ENCODE measurements around the gene KIAA1217. TPM values are rescaled to one million over a fixed set of nuclear protein-coding genes. Genes with fewer than 3 reads are reported as not detected.
"Not testable (repeated sequence)": the region's sequence is repeated elsewhere in the genome, so short reads cannot be mapped to it uniquely, and the experiment has no call there.

KIAA1217 gene
- total and polyA plus RNA-seq, 9 donors: 18.8 to 39.7 (median 21.8) TPM

DNA sequence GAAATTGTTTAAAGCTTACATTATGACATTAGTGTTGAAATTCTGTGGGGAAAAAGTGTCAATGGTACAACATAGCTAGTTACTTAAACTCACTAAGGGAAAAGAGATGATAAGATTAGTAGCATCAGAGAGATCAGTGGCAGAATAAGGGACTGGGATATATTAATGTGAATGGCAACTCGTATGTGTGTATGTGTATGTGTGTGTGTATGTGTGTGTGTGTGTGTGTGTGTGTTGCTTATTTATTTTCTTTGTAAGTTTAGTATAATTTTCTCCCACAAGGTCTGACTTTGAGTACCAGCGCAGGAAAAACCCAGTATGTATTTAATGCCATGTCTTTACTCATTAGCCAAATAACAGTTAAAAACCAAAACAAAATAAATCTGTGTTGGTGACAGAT lies 258.7 kb downstream of the KIAA1217 start:
- Histone ChIP-seq H3K4me1 (ENCODE audit: control insufficient read depth, insufficient read depth, low read length) (peaks cover 20% of the 10 kb centered on the region), H3K4me3 (ENCODE audit: low read length) (no peak overlapping the region), H3K27ac (ENCODE audit: low read length) (no peak overlapping the region), H3K9me3 (replicated peaks; ENCODE audit: control insufficient read depth, low read depth, low read length) (no peaks in the 10 kb centered on the region), H3K36me3 (ENCODE audit: control insufficient read depth, insufficient read depth, low read length) (no peaks in the 10 kb centered on the region), H3K27me3 (ENCODE audit: control insufficient read depth, insufficient read depth, low read length) (no peaks in the 10 kb centered on the region)
- no peak for DNase-seq
- no CpG with 5 or more reads among the region's 2 CpGs for WGBS (ENCODE audit: insufficient coverage)

DNA sequence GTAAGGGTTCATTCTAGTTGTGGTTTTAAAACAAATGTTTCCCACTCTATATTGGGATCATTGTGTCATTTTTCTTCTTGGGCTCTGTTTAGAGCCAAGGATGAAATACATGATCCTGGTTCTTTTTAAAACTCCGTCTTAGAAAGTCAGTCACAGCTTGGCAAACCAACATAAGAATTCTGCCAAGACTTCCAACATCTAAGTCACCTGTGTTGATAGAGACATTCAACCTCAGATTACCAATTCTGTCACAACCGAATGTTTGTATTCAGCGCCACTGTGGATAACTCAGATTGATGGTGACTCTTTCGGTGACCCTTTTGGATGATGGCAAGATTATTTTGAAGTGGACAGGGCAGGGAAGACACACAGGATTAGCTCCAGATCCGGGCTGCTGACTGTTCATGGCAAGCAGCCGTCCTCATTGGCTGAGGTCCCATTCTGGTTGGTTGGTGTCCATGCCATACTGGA lies 259.4 kb downstream of the KIAA1217 start:
- H3K4me1 ChIP-seq (ENCODE audit: control insufficient read depth, insufficient read depth, low read length): peaks cover 15% of the 10 kb centered on the region
- no peaks in the 10 kb centered on the region for H3K9me3 ChIP-seq (replicated peaks; ENCODE audit: control insufficient read depth, low read depth, low read length)
- no peak overlapping the region for H3K27ac ChIP-seq (ENCODE audit: low read length)
- 51% methylated on average over 3 of the region's 6 CpGs for whole genome bisulfite sequencing (ENCODE audit: insufficient coverage)
- DNase-seq: peak; percentile 18
- no peaks in the 10 kb centered on the region for H3K27me3 ChIP-seq (ENCODE audit: control insufficient read depth, insufficient read depth, low read length)
- no peak overlapping the region for H3K4me3 ChIP-seq (ENCODE audit: low read length)
- H3K36me3 ChIP-seq (ENCODE audit: control insufficient read depth, insufficient read depth, low read length): peaks cover 2% of the 10 kb centered on the region

DNA sequence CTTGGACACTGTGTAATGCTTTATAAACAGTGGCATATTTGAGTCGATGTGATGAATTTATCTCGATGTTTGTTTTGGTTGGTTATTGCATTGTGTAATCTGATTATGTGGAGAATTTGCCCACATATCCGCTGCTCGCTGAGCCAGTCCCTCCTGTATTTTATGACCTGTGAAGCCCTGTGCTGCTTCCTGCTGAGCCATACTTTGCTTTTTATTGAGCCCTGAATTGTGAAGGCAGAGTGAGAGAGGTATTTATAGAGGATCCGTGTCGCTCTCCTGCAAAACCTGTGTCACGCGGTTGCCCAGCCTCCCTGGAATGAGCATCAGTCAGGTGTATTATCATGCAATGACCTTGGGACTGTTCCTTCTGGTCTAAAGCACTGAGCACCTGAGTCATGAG lies 261.1 kb downstream of the KIAA1217 start:
- Histone ChIP-seq H3K36me3 (ENCODE audit: control insufficient read depth, insufficient read depth, low read length) (peaks cover 11% of the 10 kb centered on the region), H3K27me3 (ENCODE audit: control insufficient read depth, insufficient read depth, low read length) (no peaks in the 10 kb centered on the region), H3K9me3 (replicated peaks; ENCODE audit: control insufficient read depth, low read depth, low read length) (no peaks in the 10 kb centered on the region), H3K4me3 (ENCODE audit: low read length) (no peak overlapping the region), H3K27ac (ENCODE audit: low read length) (no peak overlapping the region), H3K4me1 (ENCODE audit: control insufficient read depth, insufficient read depth, low read length) (peaks cover 4% of the 10 kb centered on the region)
- WGBS (ENCODE audit: insufficient coverage): 43% methylated on average over 6 of the region's 8 CpGs
- no peak for DNase-seq

DNA sequence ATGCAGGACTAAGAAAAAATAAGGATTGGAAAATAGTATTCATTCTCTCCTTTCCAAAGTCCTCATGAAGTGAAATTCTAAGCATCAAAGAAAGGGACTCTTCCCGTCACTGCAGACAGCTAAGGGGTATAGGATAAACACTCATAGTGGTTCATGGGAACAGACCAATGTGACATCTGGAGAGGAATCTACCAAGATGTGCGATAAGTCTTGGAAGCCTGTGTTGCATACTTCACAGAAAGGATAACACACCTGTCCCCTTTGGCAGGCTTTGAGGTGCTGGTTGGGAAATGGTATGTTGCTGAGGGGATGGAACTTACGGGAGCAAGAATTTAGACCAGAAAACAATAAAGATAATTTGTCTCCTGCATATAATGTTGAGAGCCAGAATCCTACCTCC lies 266.7 kb downstream of the KIAA1217 start:
- 100% methylated on average over 2 of the region's 3 CpGs for WGBS (ENCODE audit: insufficient coverage)

DNA sequence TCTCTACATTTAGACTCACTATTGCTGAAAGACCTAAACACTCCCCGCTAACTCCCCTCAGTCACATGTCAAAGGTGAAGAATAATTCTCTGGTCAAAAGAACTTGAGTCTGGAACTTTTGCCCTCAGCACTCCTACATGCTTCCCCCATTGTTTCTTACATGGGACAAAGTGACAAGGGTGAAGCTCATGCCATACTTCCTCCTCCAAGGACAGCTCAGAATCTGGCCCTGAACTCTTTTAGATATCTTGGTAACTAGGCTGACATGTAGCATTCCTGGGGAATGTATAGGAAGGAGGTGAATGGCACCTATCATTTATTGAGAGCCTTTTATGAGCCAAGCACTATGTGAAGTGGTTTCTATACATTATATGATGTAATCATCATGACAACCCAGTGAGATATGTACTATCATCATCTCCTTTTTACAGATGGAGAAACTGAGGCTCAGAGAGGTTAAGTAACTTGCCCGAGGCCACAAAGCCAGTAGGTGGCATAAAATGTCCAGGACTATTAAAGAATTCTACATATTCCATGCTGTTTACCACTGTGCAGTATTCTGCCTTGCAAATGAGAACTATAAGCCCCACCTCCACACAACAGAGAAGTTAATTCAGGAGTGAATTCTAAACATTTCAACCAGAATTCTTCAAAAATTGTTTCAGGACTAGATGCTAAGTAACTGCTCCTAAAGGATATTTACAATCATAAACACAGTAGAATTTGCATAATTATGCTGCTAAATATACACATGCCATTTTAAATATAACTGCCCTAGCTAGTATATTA lies 268.2 kb downstream of the KIAA1217 start:
- H3K27me3 ChIP-seq (ENCODE audit: control insufficient read depth, insufficient read depth, low read length): no peaks in the 10 kb centered on the region
- H3K9me3 ChIP-seq (replicated peaks; ENCODE audit: control insufficient read depth, low read depth, low read length): peaks cover 3% of the 10 kb centered on the region
- H3K27ac ChIP-seq (ENCODE audit: low read length): no peak overlapping the region
- DNase-seq: no peak
- no peak overlapping the region for H3K4me3 ChIP-seq (ENCODE audit: low read length)
- 100% methylated on average over 1 of the region's 2 CpGs for WGBS (ENCODE audit: insufficient coverage)
- H3K4me1 ChIP-seq (ENCODE audit: control insufficient read depth, insufficient read depth, low read length): no peaks in the 10 kb centered on the region
- peaks cover 11% of the 10 kb centered on the region for H3K36me3 ChIP-seq (ENCODE audit: control insufficient read depth, insufficient read depth, low read length)

More for the DNA sequence above, 266.7 kb downstream of the KIAA1217 start:
- H3K27me3 ChIP-seq (ENCODE audit: control insufficient read depth, insufficient read depth, low read length): no peaks in the 10 kb centered on the region
- H3K4me1 ChIP-seq (ENCODE audit: control insufficient read depth, insufficient read depth, low read length): no peaks in the 10 kb centered on the region
- H3K27ac ChIP-seq (ENCODE audit: low read length): no peak overlapping the region
- no peak for DNase-seq
- peaks cover 3% of the 10 kb centered on the region for H3K9me3 ChIP-seq (replicated peaks; ENCODE audit: control insufficient read depth, low read depth, low read length)
- H3K36me3 ChIP-seq (ENCODE audit: control insufficient read depth, insufficient read depth, low read length): peaks cover 11% of the 10 kb centered on the region
- H3K4me3 ChIP-seq (ENCODE audit: low read length): no peak overlapping the region

DNA sequence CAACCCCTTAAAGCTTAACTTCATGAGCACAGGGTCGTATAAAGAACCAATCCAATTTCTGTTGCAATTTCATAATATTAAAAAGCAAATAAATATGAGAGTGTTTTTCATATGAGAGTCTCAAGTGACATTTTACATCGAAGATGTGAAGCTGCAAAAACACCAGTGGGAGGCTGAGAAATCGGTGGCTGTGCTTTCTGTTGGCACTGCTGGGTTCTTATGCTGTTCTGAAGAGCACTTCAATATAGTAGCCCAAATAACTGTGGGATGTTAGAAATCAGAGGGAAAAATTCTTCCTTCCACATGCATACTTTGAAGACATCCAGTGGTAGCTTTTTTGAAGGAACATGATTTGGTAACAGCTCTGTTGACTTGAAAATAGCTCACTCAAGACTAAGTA lies 269.0 kb downstream of the KIAA1217 start:
- WGBS (ENCODE audit: insufficient coverage): no CpG with 5 or more reads among the region's 3 CpGs
- H3K36me3 ChIP-seq (ENCODE audit: control insufficient read depth, insufficient read depth, low read length): peaks cover 11% of the 10 kb centered on the region
- H3K4me3 ChIP-seq (ENCODE audit: low read length): no peak overlapping the region

DNA sequence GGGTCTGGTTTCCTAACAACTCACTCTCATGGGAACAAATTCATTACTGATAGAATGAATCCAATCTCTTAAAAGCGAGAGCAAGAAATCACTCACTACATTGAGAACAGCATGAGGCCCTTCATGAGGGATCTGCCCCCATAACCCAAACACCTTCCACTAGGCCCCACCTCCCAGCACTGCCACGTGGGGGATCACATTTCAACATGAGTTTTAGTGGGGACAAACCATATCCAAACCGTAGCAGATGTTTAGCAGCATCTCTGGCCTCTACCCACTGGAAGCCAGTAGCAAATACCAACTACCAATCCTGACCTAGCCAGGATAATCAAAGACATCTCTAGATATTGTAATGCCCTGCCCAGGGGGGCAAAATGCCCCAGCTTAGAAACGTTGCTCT lies 270.9 kb downstream of the KIAA1217 start:
- Histone ChIP-seq H3K9me3 (replicated peaks; ENCODE audit: control insufficient read depth, low read depth, low read length) (peaks cover 3% of the 10 kb centered on the region), H3K27ac (ENCODE audit: low read length) (no peak overlapping the region)
- no CpG with 5 or more reads among the region's 4 CpGs for WGBS (ENCODE audit: insufficient coverage)

More for the DNA sequence above, 269.0 kb downstream of the KIAA1217 start:
- Histone ChIP-seq H3K4me1 (ENCODE audit: control insufficient read depth, insufficient read depth, low read length) (no peaks in the 10 kb centered on the region), H3K9me3 (replicated peaks; ENCODE audit: control insufficient read depth, low read depth, low read length) (peaks cover 3% of the 10 kb centered on the region), H3K27ac (ENCODE audit: low read length) (no peak overlapping the region), H3K27me3 (ENCODE audit: control insufficient read depth, insufficient read depth, low read length) (no peaks in the 10 kb centered on the region)
- no peak for DNase-seq

DNA sequence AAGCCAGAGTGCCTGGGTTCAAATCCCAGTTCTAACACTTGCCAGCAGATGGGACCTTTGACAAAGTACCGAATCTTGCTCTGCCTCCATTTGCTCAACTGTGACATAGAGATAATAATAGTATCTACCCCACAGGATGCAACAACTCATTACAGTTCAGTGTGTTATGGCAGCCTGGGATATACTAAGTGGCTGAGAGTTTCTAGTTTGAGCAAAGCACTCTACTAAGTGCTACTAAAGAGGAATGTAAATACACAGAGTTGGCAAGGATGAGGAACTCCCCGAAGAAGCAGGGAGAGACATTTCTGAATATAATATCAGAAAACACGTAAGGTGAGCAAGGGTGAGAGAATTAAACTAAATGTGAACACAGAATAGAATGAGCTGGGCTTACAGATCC lies 271.5 kb downstream of the KIAA1217 start:
- Histone ChIP-seq H3K4me1 (ENCODE audit: control insufficient read depth, insufficient read depth, low read length) (no peaks in the 10 kb centered on the region), H3K9me3 (replicated peaks; ENCODE audit: control insufficient read depth, low read depth, low read length) (peaks cover 2% of the 10 kb centered on the region), H3K27me3 (ENCODE audit: control insufficient read depth, insufficient read depth, low read length) (no peaks in the 10 kb centered on the region), H3K36me3 (ENCODE audit: control insufficient read depth, insufficient read depth, low read length) (peaks cover 2% of the 10 kb centered on the region), H3K27ac (ENCODE audit: low read length) (no peak overlapping the region), H3K4me3 (ENCODE audit: low read length) (no peak overlapping the region)
- 91% methylated on average over 2 of the region's 3 CpGs for WGBS (ENCODE audit: insufficient coverage)
- DNase-seq: no peak

More for the DNA sequence above, 270.9 kb downstream of the KIAA1217 start:
- Histone ChIP-seq H3K27me3 (ENCODE audit: control insufficient read depth, insufficient read depth, low read length) (no peaks in the 10 kb centered on the region), H3K4me1 (ENCODE audit: control insufficient read depth, insufficient read depth, low read length) (no peaks in the 10 kb centered on the region), H3K36me3 (ENCODE audit: control insufficient read depth, insufficient read depth, low read length) (no peaks in the 10 kb centered on the region), H3K4me3 (ENCODE audit: low read length) (no peak overlapping the region)
- no peak for DNase-seq

DNA sequence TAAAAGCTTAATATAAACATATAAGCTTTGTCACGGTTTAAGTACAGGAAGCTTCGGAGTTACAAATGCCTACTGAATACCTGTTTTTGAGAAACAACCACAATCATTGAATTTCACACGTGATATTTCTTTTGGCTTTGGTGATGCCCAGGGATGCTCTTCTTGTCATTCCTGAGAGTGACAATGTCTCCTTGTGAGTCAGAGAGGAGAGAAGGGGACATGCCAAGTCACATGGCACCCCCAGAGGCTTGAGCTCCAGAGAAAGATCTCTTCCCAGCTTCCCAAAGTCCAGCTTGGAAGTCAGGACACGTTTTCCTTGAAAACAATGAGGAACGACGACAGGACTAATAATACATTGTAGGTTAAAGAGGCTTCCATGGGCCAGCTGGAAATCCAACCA lies 272.3 kb downstream of the KIAA1217 start:
- Histone ChIP-seq H3K4me3 (ENCODE audit: low read length) (no peak overlapping the region), H3K9me3 (replicated peaks; ENCODE audit: control insufficient read depth, low read depth, low read length) (no peaks in the 10 kb centered on the region), H3K36me3 (ENCODE audit: control insufficient read depth, insufficient read depth, low read length) (peaks cover 2% of the 10 kb centered on the region), H3K27me3 (ENCODE audit: control insufficient read depth, insufficient read depth, low read length) (no peaks in the 10 kb centered on the region), H3K4me1 (ENCODE audit: control insufficient read depth, insufficient read depth, low read length) (no peaks in the 10 kb centered on the region), H3K27ac (ENCODE audit: low read length) (no peak overlapping the region)
- DNase-seq: no peak
- 80% methylated on average over 1 of the region's 6 CpGs for WGBS (ENCODE audit: insufficient coverage)

DNA sequence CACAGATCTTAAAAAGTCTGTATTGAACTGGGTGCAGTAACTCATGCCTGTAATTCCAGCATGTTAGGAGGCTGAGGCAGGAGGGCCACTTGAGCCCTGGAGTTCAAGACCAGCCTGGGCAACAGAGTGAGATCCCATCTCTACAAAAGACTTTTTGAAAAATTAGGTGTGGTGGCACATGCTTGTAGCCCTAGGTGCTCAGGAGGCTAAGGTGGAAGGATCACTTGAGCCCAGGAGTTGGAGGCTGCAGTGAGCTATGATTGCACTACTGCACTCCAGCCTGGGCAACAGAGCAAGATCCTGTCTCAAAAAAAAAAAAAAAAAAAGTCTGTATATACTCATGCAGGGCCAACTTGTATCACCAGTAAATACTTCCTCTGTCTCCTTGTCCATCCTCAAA lies 273.8 kb downstream of the KIAA1217 start:
- H3K27me3 ChIP-seq (ENCODE audit: control insufficient read depth, insufficient read depth, low read length); H3K4me3 ChIP-seq (ENCODE audit: low read length); DNase-seq; H3K4me1 ChIP-seq (ENCODE audit: control insufficient read depth, insufficient read depth, low read length); H3K36me3 ChIP-seq (ENCODE audit: control insufficient read depth, insufficient read depth, low read length); H3K27ac ChIP-seq (ENCODE audit: low read length); H3K9me3 ChIP-seq (replicated peaks; ENCODE audit: control insufficient read depth, low read depth, low read length): not testable (repeated sequence)
